GM21737 (cell line): ENCODE data around the gene LY86.
A peak's percentile ranks its signal among the peaks of the same experiment; 100 is the strongest.

Source experiments
- ATAC-seq: cut with Tn5 transposase; IDR thresholded peaks from one replicate; pipeline ENCODE4 v1.9.1; 2021; ENCODE audit warnings: mild to moderate bottlenecking, moderate library complexity; ENCODE audit not compliant: unreplicated experiment

LY86 gene

DNA sequence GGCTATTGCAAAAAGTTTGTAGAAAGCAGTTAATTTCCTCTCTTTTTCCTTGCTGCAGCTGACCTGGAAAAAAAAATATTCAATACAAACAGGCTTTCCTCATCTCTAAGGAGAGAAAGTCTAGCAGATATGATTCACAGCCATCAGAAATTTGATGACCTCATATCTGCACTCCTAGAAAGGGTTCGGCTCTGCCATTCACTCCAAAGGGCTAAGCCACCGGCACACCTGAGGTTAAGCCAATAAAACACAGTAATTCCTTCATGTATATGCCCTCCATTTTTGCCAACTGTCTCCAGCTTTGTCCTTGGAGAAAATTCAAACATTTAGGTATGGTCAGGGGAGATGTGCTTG lies 18.7 kb upstream of the LY86 start:
- ATAC-seq = no peak

DNA sequence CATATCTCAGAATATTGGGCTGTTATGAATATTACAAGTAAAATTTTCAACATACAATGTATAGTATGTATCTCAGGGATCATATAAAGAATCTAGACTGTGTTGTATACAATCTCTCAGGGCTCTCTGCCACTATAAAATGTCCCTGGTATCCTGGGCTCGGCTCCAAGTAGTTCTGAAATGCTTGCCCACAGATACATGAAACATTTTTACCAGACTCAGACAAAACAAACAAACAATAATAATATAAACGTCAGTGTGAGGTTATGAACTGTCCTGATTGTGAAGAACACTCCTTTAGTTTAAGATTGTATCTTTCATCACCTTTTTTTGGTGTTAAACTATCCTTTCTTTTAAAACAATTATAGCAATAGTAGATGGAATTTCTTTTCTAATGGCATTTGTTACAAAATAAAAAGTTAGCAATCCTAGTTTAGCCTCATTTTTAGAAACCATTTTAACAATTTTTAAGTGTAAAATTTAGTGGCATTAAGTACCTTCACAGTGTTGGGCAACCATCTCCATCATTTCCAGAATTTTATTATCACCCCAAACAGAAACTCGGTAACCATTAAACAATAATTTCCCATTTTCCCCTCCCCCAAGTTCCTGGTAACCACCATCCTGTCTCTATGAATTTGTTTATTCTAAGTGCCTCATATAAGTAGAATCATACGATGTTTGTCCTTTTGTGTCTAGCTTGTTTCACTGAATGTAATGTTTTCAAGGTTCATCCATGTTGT lies 17.4 kb upstream of the LY86 start:
- no peak for ATAC-seq

DNA sequence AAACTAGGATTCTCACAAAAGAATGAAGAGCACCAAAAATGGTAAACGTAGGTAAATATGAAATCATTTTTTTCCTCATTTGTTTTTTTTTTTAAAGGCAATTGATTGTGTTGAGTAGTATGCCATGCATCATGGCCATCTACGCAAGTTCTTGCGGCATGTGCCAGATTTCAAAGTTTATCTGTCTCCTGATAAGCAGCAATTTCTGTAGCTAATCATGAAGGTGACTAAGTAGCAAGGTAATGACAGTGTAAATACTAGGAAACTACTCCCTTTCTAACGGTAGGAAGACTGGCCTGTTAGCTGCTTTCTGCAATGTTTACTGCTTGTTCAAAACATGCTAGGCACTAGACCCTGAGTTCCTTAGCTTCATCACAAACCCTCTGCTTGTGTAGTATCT lies 13.4 kb upstream of the LY86 start:
- ATAC-seq = no peak

DNA sequence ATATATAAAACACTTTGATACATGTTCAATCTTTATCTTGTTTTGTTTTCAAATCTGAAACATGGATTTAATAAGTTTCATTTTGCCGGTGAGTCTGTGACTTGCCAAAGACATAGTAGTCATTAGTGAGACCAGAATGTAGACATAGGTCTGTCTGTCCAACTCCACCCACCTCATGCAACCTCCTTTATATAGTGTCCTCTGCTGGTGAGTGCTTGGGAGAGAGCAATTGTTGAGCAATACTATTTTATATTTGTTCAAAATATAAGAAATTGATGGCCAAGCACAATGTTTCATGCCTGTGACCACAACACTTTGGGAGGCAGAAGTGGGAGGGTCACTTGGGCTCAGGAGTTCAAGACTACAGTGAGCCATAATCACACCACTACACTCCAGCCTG lies 10.8 kb upstream of the LY86 start:
- no peak for ATAC-seq

DNA sequence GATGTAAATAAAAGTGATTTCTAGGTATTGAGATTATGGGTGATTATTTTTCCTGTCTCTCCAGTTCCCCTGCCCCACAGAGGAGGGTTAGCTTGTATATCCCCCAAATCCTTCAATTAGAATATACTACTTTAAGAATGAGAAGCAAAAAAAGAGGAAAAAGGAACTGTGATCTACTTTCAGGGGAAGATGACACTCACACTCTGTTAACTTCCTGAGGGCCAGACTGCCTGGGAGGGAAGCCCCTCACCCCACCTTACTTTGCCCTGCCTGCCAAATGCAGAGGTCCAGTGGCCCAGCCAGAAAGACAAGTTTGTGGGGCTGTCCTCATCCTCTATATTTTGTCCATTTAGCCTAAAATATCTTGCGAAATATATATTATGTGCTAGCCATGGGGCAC lies 9.2 kb upstream of the LY86 start:
- no peak for ATAC-seq

DNA sequence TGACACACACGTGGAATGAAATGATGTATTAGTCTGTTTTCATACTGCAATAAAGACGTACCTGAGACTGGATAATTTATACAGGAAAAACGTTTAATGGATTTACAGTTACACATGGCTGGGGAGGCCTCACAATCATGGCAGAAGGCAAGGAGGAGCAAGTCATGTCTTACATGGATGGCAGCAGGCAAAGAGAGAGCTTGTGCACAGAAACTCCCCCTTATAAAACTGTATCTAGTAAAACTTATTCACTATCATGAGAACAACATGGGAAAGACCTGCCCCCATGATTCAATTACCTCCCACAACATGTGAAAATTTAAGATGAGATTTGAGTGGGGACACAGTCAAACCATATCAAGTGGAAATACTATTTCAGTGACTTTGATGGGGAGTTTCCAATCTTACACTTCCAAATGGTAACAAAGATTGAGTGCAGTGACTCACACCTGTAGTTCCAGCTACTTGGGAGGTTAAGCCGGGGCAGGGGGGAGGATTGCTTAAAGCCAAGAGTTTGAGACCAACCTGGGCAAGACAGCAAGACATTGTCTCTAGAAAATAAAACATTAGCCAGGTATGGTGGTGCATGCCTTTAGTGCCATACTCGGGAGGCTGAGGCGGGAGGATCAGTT lies 8.2 kb upstream of the LY86 start:
- ATAC-seq = no peak

DNA sequence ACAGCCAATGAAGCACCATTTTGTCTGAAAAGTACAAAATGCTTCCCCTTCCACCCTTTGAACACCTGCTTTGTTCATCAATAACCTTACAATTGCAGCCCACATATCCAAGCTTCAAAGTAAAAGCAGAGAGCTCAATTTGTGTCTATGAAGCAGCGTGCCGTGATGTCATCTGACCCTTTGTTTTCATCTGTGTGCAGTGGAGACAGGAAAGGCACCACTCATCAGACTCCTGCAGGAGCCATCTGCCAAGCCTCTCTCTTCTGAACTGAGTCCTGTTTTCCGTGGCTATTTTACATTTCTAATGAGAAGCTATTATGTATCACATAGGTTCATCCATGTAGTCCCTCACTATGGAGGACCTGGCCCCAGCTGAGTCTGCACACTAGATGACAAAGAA lies 7.5 kb upstream of the LY86 start:
- ATAC-seq = no peak

DNA sequence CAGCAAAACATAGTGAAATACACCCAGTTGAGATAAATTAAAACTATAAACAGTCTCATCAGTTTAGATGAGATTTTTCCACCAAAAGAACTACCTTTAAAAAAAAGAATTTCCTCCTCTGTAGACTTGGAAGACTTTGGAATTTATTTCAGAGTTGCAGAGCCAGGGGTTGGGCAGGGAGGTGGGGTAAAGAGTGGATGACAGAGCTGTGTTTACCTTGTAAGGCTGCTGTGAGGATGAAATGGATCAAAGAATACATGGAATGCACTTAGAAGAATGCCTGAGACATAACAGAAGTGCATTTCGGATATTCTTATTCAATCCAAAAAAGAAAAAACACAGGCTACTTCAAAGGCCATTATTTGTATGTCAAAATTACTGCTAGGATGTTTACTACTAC lies 6.4 kb upstream of the LY86 start:
- no peak for ATAC-seq

DNA sequence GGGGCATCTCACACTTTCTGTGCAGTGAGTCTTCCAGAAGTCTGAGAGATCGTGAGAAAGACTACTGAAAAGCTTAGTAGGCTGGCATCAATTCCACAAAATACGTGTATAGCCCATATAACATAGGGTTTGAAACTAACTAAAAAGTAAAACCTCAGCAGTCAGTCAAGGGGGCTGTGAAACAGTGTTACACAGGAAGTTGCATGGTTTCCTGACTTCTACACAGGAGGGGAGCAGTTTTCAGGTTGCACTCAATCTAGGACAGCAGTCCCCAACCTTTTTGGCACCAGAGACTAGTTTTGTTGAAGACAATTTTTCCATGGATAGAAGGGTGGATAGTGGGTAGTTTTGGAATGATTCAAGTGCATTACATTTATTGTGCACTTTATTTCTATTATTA lies 4.7 kb upstream of the LY86 start:
- no peak for ATAC-seq

DNA sequence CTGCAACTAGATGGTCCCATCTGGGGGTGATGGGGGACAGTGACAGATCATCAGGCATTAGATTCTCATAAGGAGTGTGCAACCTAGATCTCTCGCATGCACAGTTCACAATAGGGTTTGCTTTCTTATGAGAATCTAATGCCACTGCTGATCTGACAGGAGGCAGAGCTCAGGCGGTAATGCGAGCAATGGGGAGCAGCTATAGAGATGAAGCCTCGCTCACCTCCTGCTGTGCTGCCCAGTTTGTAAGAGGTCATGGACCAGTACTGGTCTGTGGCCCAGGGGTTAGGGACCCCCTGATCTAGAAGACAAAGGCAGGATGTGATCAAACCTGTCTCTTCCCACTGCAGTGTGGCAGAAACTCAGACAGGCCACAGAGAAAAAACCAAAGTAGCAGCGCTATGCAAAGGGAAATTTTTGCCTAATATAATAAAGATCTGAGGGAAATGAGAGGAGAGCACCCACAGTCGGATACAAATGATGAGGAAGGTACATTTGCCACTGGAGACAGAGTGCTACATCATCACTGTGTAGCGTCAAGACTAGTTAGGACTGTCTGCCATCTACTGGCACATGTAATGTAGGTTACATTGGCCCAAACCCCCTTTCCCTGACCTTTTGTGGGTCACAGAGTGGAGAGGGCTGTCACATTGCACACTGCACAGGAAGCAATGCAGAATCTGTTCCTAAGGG lies 4.1 kb upstream of the LY86 start:
- ATAC-seq = no peak

DNA sequence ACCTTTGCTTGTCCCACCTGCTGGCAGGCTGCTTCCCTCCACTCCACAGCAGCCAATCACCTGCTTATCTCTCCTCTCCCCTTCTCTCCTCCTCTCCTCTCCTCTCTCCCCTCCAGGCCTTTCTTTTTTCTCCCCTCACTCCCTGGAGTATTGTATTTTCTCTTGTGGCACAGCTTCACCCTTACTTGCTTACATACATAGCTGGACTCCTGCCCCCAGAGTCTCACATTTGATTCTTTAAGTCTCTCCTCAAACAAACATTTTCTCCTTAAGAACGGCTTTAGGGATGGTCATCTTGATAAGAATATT lies 3.6 kb upstream of the LY86 start:
- no peak for ATAC-seq

DNA sequence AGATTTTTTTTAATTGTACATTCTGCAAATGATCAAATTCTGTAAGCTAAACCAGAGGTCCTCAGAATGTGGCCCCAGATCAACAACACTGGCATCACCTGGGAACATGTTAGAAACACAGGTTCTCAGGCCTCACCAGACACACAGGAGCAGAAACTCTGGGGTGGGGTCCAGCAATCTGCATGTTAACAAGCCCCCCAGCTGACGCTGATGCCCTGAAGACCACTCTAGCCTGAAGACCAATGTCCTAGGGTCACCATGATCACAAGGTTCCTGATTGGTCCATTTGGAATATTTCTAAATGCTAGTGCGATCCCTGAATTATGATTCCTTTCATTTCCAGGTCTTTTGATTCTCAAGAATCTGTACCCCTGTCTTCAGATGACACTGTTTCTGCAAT lies 2.4 kb upstream of the LY86 start:
- ATAC-seq = no peak

DNA sequence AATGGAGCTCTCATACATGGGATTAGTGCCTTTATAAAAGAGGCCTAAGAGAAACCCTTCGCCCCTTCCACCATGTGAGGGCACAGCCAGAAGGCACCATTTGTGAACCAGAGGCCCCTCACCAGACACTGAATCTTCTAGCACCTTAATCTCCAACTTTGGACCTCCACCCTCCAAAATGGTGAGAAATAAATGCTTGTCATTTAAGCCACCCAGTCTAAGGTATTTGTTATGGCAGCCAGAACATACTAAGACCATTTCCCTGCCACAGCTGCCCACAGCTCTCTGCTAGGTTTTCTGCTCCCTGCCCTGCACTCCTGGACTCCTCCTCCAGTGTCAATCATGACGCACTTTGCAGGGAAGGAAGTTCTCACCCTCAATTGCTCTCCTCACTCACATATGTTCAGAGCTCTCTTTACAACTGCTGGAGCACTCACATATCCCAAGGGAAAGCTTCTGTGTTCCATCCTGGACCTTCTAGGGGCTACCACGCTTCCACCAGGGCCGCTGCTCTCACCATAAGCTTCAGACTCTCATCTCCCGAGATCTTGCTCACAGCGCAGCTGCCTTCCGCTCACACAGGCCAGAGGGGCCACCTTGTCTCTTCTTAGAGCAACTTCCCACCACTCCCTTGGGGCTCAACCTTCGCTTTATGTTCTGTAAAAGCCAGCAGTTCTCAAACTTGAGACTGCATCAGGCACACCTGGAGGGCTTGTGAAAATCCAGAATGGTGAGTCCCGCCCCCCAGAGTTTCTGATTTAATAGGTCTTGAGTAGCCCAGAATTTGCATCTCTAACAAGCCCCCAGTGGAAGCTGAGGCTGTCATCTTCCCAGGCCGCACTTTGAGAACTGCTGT lies 1.6 kb upstream of the LY86 start:
- ATAC-seq = peak; percentile 45

DNA sequence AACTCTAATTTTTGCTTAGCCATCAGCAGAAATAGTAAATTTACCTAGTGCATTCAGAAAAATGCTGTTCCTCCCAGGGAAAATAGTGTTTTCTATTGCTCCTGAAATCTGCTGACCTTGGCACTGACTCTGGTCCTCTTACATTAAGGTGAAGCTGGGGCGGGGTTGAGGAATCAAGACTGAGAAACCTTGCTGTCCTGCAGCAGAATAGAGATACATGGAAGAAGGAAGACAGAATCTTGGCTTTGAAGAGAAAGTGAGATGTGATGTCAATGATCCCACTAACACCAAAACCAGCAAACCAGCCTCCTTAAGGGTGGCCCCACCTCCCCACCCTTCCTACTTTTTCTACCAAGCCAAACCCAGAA lies 840 bp upstream of the LY86 start:
- ATAC-seq = no peak

DNA sequence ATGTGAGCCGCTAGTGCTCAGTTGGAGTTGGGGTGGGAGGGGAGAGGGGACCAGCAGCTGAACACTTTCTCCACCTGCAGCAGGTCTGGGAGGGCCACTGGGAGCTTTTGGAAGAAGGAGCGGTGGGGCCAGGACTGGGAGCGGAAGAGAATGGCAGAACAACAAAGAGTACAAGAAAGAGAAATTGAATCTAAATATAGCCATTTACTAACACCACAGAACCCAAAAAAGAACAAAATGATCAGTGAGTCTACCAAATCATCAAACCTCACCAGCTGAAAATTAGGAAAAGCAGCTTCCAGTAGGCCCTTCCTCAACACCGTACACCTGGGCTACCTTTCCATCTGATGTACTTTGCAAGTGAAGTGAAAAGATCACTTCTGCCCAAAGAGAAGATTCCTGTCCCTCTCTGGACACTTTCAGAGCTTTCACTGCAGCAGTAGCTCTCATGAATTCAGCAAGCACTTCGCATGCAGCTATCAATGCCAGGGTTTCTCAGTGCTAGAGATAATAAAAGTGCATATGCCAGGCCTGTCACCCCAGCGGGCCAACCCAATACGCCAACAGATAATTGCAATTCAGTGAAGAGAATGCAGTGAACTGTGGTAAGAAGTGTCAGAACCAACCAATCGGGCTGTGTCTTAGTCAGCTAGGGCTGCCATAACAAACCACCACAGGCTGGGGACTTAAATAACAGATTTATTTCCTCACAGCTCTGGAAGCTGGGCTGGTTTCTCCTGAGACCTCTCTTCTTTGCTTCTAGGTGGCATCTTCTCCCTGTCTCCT lies 597 bp downstream of the LY86 start:
- no peak for ATAC-seq

DNA sequence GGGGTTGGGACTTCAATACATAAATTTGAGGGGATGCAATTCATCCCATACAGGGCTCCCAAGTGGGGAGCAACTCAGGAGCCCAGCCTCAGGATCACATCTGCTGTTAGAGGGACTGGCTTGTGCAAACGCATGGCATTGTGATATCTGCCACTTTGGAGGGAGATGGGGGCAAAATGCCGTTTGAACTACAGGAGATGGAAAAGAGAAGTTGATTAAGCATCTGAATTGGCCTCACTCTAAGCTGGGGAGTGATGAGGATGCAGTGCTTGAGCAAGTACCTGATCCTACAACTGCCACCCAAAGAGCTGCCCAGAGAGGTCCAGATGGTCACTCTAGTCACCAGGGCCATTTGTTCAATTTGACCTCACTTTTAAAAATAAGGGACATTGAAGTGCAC lies 2.0 kb downstream of the LY86 start:
- ATAC-seq = no peak

DNA sequence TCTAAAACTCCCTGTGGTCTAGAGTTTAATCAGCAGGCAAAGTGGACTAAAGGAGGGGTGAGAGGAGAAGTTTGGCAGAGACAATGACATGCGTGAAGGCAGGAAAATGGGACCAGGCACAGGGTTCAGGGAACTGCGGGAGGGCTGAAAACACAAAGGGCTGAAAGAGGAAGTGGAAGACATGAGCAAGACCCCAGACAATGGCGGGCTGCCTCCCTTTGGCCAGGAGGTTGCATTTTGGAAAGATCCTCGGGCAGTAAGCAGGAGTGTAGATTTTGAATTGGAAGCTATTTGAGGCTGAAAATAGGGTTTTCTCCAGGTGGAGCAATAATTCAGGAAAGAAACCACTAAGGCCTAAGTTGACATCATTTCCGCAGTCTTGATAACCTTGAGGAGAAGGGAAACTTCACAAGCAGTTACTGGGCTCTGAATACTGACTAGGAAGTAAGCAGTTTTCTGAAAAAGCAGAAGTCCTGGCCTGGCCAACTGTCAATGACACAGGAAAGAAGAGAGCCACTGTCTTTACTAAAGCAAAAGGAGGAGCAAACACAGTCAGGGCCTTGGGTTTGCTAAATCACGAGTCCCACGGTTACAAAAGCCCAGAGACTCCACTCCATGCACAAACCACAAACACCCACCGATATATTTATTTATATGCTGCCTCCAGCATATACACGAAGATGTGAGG lies 3.4 kb downstream of the LY86 start:
- ATAC-seq = peak; percentile 20

DNA sequence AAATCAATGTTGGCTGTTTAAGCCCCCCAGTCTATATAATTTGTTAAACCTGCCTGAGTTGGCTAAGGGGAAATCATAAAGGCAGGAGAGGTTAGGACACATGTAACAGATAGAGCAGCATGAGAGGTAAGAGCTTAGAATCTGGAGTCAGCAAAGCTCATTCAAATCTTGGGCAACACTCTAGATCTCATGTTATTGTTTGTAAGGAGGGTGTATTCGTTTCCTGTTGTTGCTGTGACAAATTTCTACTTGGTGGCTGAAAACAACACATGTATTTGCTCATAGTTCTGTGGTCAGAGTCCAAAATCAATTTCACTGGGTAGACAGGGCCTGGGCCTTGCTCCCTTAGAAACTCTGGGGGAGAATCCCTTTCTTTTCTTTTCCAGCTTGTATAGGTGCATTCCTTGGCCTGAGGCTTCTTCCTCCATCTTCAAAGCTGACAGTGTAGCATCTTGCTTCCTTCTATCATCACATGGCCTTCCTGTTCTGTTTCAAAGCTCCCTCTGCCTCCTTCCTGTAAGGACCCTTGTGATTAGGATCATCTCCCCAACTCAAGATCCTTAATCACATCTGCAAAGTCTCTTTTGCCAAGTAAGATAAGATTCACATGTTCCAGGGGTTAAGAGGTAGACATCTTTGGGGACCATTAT lies 4.4 kb downstream of the LY86 start:
- no peak for ATAC-seq

DNA sequence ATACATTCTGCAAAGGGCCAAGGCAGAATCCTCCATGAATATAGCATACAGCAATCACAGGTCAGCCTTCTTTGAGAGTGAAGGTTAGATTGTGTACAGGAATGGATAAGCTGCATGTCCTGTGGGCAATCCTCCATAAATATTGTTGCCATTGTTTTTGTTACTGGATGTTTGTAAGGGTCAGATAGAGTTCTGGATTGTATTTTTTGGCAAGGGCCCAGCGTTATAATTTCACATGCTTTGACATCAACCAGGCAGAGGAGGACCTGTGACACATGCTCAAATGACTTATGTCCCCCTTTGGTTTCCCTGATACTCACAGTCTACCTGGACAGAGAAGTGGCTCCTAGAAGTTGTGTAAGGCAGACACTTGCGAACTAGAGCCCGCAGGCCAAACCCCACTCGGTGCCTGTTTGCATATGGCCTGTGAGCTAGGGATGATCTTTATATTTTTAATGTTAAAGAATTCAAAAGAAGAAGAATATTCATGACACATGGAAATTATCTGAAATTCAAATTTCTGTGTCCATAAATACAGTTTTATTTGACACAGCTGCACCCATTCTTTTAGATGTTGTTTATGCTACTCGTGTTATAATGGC lies 5.4 kb downstream of the LY86 start:
- ATAC-seq = no peak

DNA sequence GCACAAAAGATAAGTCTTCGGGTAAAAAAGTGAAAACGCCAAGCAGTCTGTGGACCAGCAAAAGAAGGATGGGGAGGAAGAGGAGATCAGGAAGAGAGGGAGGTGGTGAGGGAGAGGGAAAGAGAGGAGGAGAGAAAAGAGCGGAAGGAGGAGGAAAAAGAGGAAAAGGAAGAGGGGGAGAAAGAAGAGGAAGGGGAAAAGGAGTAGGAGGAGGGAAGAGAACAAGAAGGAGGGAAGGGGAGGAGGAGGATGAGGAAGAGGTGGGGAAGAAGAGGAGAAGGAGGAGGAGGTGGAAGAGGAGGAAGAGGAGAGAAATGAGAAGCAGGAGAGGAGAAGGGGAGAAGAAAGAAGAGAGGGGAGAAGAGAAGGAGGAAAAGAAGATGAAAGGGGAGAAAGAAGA lies 6.5 kb downstream of the LY86 start:
- ATAC-seq = no peak
